Activated T-helper 1 cell treated with Interleukin-2 at 50 U/mL for 16 hours (primary cell): Measurements from ENCODE around the gene THOC5.

Experiments used
- DNase-seq: peaks from one replicate; pipeline ENCODE4 v3.0.0-alpha.2; 2020; ENCODE audit warnings: low read depth

Gene THOC5

DNA sequence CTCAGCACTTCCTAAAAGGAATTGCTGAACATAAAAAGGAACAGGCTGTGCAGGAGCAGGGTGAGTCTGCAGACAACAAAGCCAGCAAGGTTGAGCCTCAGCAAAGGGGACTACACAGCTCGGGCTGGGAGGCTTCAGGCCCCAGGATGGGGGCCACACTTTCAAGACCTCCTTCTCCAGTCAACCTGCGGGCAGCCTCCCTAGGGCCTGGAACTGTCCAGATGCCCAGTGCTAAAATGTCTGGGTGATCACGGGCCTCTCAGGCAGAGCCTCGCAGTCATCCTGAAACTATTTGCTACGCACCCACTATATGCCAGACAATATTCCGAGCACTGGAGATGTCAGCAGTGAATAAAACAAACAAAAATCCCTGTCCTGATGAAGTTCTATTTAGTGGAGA, 77.4 kb downstream of the THOC5 start:
- no peak for DNase-seq

DNA sequence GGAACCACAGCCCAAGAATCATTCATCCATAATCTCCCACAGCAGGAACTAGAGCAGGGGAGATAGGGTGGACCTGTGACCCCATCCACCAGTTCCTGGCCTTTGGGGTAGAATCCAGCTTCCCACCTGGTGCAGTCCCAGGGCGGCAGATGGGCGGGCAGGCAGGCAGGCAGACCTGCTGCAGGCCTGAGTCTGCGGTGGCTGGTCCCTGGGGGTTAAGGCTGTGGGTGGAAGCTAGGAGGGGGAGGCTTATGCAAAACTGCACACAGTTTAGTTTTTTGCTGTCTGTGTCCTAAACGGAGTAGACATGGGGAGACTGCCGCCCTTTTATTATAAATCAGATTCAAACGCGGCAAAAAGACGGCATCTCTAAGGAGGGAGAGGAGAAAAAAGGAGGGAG, 78.0 kb downstream of the THOC5 start:
- no peak for DNase-seq

DNA sequence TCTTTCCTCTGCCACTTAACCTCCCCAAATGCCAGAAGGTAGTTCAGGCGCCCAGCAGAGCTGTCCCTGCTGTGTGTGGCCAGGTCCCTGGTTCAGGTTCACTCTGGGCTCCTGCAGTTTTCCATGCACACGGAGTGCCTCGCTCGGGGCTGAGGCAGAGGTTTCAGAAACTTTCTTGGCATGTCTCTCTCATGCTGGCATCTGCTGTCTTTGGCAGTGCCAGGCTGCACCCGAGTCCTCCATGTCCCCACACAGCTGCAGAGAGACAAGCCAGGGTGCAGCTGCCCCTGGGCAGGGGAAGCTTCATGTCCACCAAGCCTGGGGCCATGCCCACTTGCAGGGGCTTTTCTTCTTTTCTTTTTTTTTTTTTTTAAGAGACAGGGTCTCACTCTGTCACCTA, 80.6 kb downstream of the THOC5 start:
- no peak for DNase-seq

DNA sequence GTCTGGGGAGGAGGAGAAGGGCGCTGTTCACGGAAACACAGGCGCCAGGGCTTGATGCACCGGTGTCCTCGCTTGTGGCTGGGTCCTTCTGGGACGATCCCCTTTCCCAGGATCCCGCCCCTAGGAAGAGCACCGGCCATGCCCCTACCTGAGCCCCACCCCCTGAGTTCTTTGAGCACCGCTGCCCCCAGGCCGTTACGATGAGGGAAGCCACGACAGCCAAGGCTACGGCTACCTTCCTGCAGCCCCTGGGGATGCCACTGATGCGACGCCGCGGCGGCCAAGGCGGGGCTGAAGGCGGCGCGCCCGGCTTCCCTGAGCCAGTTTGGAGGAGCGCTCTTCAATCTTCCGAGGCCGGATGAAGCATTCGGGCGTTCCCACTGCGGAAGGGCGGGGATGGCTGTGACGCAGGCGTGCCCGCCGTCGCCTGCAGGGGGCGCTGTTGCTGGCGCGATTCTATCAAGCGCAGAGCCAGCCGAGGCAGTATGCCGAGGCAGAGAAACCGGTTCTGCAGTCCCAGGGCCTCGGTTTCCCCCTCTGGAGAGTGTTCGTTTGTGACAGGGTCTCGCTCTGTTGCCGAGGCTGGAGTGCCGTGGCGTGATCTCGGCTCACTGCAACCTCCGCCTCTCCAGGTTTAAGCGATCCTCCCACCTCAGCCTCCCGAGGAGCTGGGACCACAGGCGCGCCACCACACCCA, 83.2 kb downstream of the THOC5 start:
- DNase-seq, result peak; percentile 65

DNA sequence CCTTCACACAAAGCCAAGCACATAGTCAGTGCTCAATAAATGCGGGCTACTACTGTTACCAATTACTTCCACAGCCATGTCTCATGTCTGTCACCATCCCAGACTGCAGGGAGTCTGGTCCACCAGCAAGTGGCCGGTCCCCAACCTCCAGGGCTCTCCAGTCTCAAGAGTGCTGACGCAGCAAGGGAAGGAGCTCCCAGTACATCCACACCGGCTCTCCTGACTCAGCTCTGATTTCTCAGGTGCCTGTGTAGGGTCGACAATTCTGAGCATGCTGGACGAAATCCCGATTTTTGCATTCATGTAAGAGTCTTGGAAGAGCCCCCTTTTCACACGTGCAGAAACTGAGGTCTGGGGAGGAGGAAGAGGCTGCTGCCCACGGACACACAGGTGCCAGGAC, 83.8 kb downstream of the THOC5 start:
- no peak for DNase-seq

DNA sequence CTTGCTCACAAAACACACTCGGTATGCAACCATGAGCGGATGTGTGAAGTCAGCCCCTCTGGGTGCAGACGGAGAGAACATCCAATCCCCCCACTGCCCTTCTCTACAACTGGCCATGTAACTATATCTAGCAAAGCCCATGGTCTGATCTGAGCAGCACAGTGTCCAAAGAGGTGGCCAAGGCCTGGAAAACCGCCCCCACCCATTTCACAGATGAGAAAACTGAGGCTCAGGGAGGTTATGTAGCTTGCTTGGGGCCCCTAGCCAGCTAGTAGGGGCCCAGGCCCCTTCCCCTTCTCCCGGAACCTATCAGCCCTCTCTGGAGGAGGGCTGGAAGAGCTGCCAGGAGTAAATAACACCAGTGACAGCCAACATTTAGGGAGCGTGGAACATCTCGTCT, 89.0 kb downstream of the THOC5 start:
- no peak for DNase-seq

DNA sequence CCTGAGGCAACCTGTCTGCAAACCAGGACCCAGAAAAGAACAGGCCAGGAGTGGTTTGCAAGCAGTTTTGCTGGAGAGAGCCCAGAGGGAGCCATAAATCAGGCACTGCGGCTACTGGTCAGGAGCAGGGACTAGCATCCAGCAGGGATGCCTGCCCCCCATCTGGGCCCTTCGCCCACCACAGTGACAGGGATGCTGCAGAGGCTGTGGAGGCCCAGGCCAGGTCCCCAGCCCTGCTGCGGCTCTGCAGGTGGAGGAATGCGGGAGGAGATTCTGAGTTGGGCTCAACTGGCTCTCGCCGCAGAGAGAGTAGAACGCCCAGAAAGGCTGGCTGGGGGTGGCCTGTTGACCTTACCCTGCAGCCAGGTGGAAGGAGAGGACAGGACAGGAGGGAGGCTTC, 89.9 kb downstream of the THOC5 start:
- no peak for DNase-seq

DNA sequence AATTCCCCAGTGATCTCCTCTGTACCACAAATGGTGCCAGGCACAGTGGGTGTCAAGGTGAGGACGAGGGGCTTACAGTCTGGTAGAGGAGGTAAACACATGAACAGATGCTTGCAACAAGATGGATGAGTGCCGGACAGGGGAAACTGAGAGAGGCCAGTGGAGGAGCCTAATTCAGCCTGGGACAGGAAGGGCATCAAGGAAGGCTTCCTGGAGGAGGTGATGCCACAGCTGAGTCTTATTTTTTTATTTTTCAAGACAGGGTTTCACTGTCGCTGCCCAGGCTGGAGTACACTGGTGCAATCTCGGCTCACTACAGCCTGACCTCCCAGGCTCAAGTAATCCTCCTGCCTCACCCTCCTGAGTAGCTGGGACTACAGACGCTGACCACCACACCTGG, 92.3 kb downstream of the THOC5 start:
- no peak for DNase-seq

DNA sequence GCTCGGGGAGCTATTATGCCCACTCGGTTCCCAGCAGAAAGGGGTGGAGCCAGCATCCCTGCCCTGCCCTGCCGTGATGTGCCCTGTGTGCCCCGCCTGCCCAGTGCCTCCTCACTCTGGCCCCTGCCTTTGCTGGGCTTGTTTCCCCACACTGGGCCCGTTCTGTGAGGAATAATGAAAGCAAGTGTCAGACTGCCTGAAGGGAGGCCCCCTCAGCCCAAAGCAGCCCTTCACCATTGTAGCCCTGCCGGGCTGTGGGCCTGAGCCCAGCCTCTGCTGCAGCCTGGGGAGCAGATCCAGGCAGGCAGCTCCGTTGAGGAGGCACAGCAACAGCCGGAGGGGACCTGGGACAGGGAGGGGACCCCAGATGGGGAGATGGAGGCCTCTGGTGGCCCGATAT, 93.8 kb downstream of the THOC5 start:
- DNase-seq, result no peak

DNA sequence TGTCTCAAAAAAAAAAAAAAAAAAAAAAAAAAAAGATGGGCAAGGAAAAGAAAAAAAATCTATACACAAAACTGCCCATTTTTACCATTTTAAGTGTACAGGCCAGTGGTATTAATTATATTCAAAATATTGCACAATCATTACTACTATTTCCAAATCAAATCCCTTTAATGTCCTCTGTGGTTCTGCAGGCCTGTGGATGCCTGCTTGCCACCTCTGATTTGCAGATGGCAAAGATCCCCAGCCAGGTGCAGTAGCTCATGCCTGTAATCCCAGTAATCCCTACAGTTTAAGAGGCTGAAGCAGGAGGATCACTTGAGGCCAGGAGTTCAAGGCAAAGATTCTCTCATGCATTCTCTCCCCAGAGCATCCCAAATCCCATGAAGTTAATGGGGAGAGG, 95.0 kb downstream of the THOC5 start:
- DNase-seq, result no peak

DNA sequence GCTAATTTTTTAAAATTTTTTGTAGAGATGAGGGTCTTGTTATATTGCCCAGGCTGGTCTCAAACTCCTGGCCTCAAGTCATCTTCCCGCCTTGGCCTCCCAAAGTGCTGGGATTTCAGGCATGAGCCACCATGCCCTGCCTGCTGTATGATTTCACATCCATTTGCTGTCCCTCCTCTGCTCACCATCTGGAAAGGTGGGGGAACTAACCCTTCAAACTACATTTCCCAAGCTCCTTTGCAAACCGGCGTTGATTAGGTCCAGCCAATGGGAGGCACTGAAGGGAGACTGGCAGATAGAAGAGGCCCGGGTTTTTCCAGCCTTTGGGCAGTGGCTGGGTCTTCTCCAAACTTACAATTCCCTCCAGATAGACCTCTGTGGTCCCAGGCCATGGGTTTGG, 95.8 kb downstream of the THOC5 start:
- DNase-seq, result no peak

DNA sequence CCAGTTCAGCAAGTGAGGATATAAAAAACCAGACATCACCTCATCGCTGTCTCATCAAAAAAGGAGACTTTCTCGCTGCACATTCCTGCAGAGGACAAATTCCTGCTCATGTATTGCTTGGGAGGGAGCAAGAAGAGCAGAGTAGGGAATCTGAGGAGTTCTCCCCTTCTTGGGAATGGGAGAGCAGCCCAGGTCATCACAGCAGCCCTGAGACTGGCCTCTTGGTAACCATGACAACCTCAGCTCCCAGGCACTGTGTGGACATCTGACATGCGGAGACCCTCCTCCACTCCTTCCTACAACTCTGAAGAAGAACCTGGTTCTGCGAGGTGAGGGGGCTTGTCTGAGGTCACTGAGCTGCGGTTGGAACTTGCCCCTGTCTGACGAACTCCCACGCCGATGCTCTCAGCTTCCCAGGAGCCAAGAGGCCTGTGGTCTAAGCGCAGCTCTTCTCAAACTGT, 97.3 kb downstream of the THOC5 start:
- no peak for DNase-seq
